PC-9 (cell line): ENCODE measurements around the gene NELL2. TPM values are rescaled to one million over a fixed set of nuclear protein-coding genes. Genes with fewer than 3 reads are reported as not detected.

Experiments
- BruUV-seq: library from RNA; stranded (reverse); fragments of 400-500 nt; replicated peaks from 2 replicates; lab custom pipeline; 2021; lab: Mats Ljungman, UMichigan
- CTCF ChIA-PET: fragments of 300-600 bp; sonication (Branson Sonifier 250); formaldehyde crosslinking; loops from one replicate; lab custom pipeline; 2022; ENCODE audit warnings: antibody characterized with exemption; lab: Charles Lee
- POLR2A ChIA-PET: fragments of 300-600 bp; sonication (Branson Sonifier 250); formaldehyde crosslinking; loops from one replicate; lab custom pipeline; 2022; ENCODE audit warnings: antibody characterized with exemption; ENCODE audit not compliant: unreplicated experiment; lab: Charles Lee
- DNase-seq, 2 experiments: peaks; one replicate each; pipeline versions ENCODE4 v3.0.0 to v3.0.0-alpha.2; 2015 to 2022; ENCODE audit warnings: mixed read lengths in 1 of 2
- H2AFZ ChIP-seq: fragments of 200-600 bp; sonication (generic); 2 replicates; pipeline ENCODE4 v1.8.1; 2017; ENCODE audit warnings: antibody characterized with exemption
- H3F3A ChIP-seq: fragments of 200-600 bp; sonication (generic); 2 replicates; pipeline ENCODE4 v1.8.1; 2017; ENCODE audit warnings: antibody characterized with exemption, mild to moderate bottlenecking, low read depth; ENCODE audit not compliant: insufficient read depth
- H3K27ac ChIP-seq: fragments of 200-600 bp; sonication (generic); 2 replicates; pipeline ENCODE4 v1.6.1; 2016; ENCODE audit warnings: mixed run types
- H3K27me3 ChIP-seq: fragments of 200-600 bp; sonication (generic); 2 replicates; pipeline ENCODE4 v1.6.1; 2016; ENCODE audit warnings: low read depth, mixed run types; ENCODE audit not compliant: insufficient read depth
- H3K36me3 ChIP-seq: fragments of 200-600 bp; sonication (generic); 2 replicates; pipeline ENCODE4 v1.6.1; 2016; ENCODE audit warnings: low read depth, mixed run types
- H3K4me1 ChIP-seq: fragments of 200-600 bp; sonication (generic); replicated peaks from 2 replicates; pipeline ENCODE4 v1.6.1; 2016; ENCODE audit warnings: mixed run types; ENCODE audit not compliant: insufficient read depth
- H3K4me2 ChIP-seq: fragments of 200-600 bp; sonication (generic); 2 replicates; pipeline ENCODE4 v1.6.1; 2017; ENCODE audit warnings: mixed run types
- H3K4me3 ChIP-seq: fragments of 200-600 bp; sonication (generic); 2 replicates; pipeline ENCODE4 v1.6.1; 2016; ENCODE audit warnings: mixed run types
- H3K79me2 ChIP-seq: fragments of 200-600 bp; sonication (generic); 2 replicates; pipeline ENCODE4 v1.6.1; 2017; ENCODE audit warnings: low read depth, mixed run types
- H3K9me2 ChIP-seq: fragments of 200-600 bp; sonication (generic); 2 replicates; pipeline ENCODE4 v1.8.1; 2017; ENCODE audit warnings: mild to moderate bottlenecking; ENCODE audit not compliant: insufficient read depth
- H3K9me3 ChIP-seq: fragments of 200-600 bp; sonication (generic); 2 replicates; pipeline ENCODE4 v1.8.1; 2016; ENCODE audit warnings: low read depth; ENCODE audit not compliant: insufficient read depth
- H4K20me1 ChIP-seq: fragments of 200-600 bp; sonication (generic); 2 replicates; pipeline ENCODE4 v1.8.1; 2017; ENCODE audit not compliant: insufficient read depth
- EZH2 ChIP-seq: fragments of 200-600 bp; sonication (generic); IDR thresholded peaks from 2 replicates; pipeline ENCODE4 v1.8.0; 2017; ENCODE audit warnings: antibody characterized with exemption, low read depth
- intact Hi-C: fragments of 100-400 bp; cut with micrococcal nuclease; formaldehyde crosslinking; loops from one replicate; pipeline ENCODE4 v1.10.0; 2022; ENCODE audit not compliant: unreplicated experiment
- total RNA-seq: library from RNA; stranded (reverse); gene quantifications from 2 replicates; pipeline ENCODE4 v1.2.3, GENCODE V29; 2021
- TF ChIP-seq, protein P1 (sequence below): fragments of 200-600 bp; sonication (generic); conservative IDR thresholded peaks from 2 replicates; pipeline ENCODE4 v1.6.1; 2017; ENCODE audit warnings: mixed run types, antibody characterized with exemption, mild to moderate bottlenecking, moderate library complexity

NELL2 gene
- total RNA-seq, 1 experiment from 2014 or later = 0.61 TPM

DNA sequence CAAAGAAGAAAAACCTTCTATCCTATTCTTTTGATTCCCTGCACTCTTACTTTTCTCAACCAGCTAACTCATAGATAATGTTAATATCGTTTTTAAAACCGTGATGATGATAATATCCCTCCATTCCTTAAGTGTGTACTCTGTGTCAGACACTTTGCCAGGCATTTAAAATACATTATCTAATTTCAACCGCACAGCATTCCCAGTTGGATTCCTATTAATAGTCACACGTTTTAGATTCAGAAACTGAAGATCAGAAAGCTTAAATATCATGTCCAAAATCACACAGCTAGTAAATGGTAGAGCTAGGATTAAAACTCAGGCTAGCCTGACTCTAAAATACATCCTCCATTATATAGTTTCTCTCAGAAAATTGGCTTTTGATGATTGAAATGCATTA is 366.0 kb downstream of the NELL2 start:
- intact Hi-C loops = no loop called here
- no peak for DNase-seq
- Histone ChIP-seq H3K27me3 (no peaks in the 10 kb centered on the region), H3K27ac (no peak overlapping the region), H3K9me3 (no peaks in the 10 kb centered on the region), H3K9me2 (no peaks in the 10 kb centered on the region; the same call in 1 of the 2 replicates), H3F3A (no peaks in the 10 kb centered on the region), H2AFZ (no peak overlapping the region), H3K4me2 (no peak overlapping the region), H3K4me1 (no peaks in the 10 kb centered on the region), H4K20me1 (no peaks in the 10 kb centered on the region), H3K79me2 (no peaks in the 10 kb centered on the region), H3K4me3 (no peak overlapping the region), H3K36me3 (no peaks in the 10 kb centered on the region)
- CTCF ChIA-PET = no interaction called here
- no TSS peak for BruUV-seq
- TF ChIP-seq, protein P1, sequence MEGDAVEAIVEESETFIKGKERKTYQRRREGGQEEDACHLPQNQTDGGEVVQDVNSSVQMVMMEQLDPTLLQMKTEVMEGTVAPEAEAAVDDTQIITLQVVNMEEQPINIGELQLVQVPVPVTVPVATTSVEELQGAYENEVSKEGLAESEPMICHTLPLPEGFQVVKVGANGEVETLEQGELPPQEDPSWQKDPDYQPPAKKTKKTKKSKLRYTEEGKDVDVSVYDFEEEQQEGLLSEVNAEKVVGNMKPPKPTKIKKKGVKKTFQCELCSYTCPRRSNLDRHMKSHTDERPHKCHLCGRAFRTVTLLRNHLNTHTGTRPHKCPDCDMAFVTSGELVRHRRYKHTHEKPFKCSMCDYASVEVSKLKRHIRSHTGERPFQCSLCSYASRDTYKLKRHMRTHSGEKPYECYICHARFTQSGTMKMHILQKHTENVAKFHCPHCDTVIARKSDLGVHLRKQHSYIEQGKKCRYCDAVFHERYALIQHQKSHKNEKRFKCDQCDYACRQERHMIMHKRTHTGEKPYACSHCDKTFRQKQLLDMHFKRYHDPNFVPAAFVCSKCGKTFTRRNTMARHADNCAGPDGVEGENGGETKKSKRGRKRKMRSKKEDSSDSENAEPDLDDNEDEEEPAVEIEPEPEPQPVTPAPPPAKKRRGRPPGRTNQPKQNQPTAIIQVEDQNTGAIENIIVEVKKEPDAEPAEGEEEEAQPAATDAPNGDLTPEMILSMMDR = no peak
- no peak for TF ChIP-seq EZH2
- POLR2A ChIA-PET = no interaction called here

DNA sequence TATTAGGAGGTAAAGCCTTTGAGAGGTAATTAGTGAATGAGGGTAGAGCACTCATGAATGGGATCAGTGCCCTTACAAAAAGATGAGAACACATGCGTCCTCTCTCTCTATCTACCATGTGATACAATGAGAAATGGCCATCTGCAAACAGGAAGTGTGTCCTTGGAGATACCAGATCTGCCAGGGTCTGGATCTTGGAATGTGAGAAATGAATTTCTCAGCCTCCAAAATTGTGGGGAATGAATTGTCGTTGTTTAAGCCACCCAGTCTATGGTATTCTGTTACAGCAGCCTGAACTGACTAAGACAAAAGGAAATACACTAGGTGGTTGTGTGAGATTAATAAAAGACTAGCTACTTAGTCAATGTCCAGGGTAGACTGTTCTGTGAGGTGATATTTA is 366.6 kb downstream of the NELL2 start:
- Histone ChIP-seq H3K9me3 (no peaks in the 10 kb centered on the region), H3K27me3 (no peaks in the 10 kb centered on the region), H3K79me2 (no peaks in the 10 kb centered on the region), H3K9me2 (no peaks in the 10 kb centered on the region; the same call in 1 of the 2 replicates), H2AFZ (no peak overlapping the region), H3K4me2 (no peak overlapping the region), H3K36me3 (no peaks in the 10 kb centered on the region), H4K20me1 (no peaks in the 10 kb centered on the region), H3K27ac (no peak overlapping the region), H3K4me1 (no peaks in the 10 kb centered on the region), H3K4me3 (no peak overlapping the region), H3F3A (no peaks in the 10 kb centered on the region)
- no peak for TF ChIP-seq EZH2
- DNase-seq = no peak
- intact Hi-C loops = no loop called here
- no TSS peak for BruUV-seq
- POLR2A ChIA-PET = no interaction called here
- CTCF ChIA-PET = no interaction called here

DNA sequence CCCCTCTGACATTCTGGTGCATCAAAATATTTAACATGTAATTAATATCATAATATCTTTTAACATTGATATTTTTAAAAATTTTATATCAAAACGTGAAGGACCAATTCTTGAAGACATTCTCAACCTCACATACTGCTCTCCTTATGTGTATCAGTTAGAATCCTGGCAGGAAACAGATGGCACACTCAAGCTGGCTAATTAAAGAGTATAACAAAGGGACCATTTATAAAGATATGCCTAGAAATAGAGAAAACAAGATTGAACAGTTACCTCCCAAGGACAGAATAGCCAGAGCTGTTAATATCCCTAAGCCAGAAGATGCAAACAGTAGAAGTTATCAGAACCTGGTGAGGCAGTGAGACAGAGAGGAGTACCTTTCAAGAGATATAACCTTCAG is 368.7 kb downstream of the NELL2 start:
- no peaks in the 10 kb centered on the region; the same call in 1 of the 2 replicates for H3K9me2 ChIP-seq
- no peak overlapping the region for H3K27ac ChIP-seq
- no peaks in the 10 kb centered on the region for H3K9me3 ChIP-seq
- H4K20me1 ChIP-seq = no peaks in the 10 kb centered on the region
- H2AFZ ChIP-seq = no peak overlapping the region
- DNase-seq = no peak
- no peaks in the 10 kb centered on the region for H3K27me3 ChIP-seq
- no peak overlapping the region for H3K4me2 ChIP-seq
- ChIA-PET POLR2A (no interaction called here), CTCF (no interaction called here)
- TF ChIP-seq, protein P1 = no peak
- TF ChIP-seq EZH2 = no peak
- H3K79me2 ChIP-seq = no peaks in the 10 kb centered on the region
- H3K36me3 ChIP-seq = no peaks in the 10 kb centered on the region
- no peaks in the 10 kb centered on the region for H3K4me1 ChIP-seq
- no peaks in the 10 kb centered on the region for H3F3A ChIP-seq
- no peak overlapping the region for H3K4me3 ChIP-seq
- no TSS peak for BruUV-seq
- intact Hi-C loops = no loop called here

DNA sequence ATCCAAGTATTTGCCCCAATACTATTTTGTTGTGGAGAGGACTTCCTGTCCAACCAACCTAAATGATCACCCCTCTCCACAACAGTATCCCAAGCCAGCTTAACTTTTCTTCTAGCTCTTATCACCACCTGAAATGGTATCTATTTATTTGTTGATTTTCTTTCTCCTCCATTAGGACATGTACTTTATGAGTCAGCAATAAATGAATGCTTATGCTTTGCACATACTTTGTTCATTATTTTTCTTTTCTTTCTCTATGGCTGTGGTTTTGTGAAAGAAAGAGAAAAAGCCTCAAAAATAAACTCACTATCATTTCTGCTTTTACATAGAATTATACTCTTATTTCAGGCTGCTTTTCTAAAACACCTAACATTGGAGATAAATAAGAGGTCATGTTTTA is 371.3 kb downstream of the NELL2 start:
- Histone ChIP-seq H3K4me1 (no peaks in the 10 kb centered on the region), H3K27me3 (no peaks in the 10 kb centered on the region), H3K9me3 (no peaks in the 10 kb centered on the region; the same call in 1 of the 2 replicates), H3K4me2 (no peak overlapping the region), H3K9me2 (no peaks in the 10 kb centered on the region; the same call in 1 of the 2 replicates), H3K27ac (no peak overlapping the region), H3K79me2 (no peaks in the 10 kb centered on the region), H3K4me3 (no peak overlapping the region), H3F3A (no peaks in the 10 kb centered on the region), H4K20me1 (no peaks in the 10 kb centered on the region), H3K36me3 (no peaks in the 10 kb centered on the region), H2AFZ (no peak overlapping the region)
- ChIA-PET POLR2A (no interaction called here), CTCF (no interaction called here)
- DNase-seq = no peak
- TF ChIP-seq, protein P1 = no peak
- no peak for TF ChIP-seq EZH2
- intact Hi-C loops = no loop called here
- no TSS peak for BruUV-seq
